Measurements from ENCODE around the gene CHRNA1. TPM values are rescaled to one million over a fixed set of nuclear protein-coding genes. Genes with fewer than 3 reads are reported as not detected.
A peak's percentile ranks its signal among the peaks of the same experiment; 100 is the strongest.

The CHRNA1 gene
- total and polyA plus RNA-seq, 2 experiments from 2014 or later = not detected

- Histone ChIP-seq H3F3A (replicated peaks; ENCODE audit: low read depth) (no peaks in the 10 kb centered on the region), H3K4me3 (no peak overlapping the region), H3K27me3 (ENCODE audit: insufficient read depth) (no peaks in the 10 kb centered on the region), H2AFZ (0 out of 2 replicates have a peak overlapping the region, but pooled peaks have one; percentile 14), H3K27ac (ENCODE audit: low read depth) (no peak overlapping the region), H3K79me2 (replicated peaks; ENCODE audit: insufficient read depth) (no peaks in the 10 kb centered on the region), H3K36me3 (ENCODE audit: insufficient read depth) (no peaks in the 10 kb centered on the region), H3K9me2 (ENCODE audit: insufficient read depth) (peaks cover 3% of the 10 kb centered on the region; the same call in 1 of the 2 replicates), H3K4me1 (ENCODE audit: insufficient read depth) (peaks cover 10% of the 10 kb centered on the region; the same call in 1 of the 2 replicates), H3K4me2 (no peak overlapping the region), H4K20me1 (replicated peaks; ENCODE audit: insufficient read depth) (no peaks in the 10 kb centered on the region)
- TF ChIP-seq CREB1 (CRISPR knock-in tag; IDR thresholded peaks at IDR 0.05; ENCODE audit: low read depth) (no peak), POLR2AphosphoS5 (IDR thresholded peaks at IDR 0.05; ENCODE audit: low read depth) (no peak), EZH2 (IDR thresholded peaks at IDR 0.05; ENCODE audit: low read depth, unreplicated experiment) (no peak), STAT1 (IDR thresholded peaks at IDR 0.05; ENCODE audit: unreplicated experiment) (no peak), ZNF114 (CRISPR knock-in tag; IDR thresholded peaks at IDR 0.05) (no peak), ZNF331 (CRISPR knock-in tag; IDR thresholded peaks at IDR 0.05; ENCODE audit: low read depth) (no peak), EZH2phosphoT487 (IDR thresholded peaks at IDR 0.05; ENCODE audit: unreplicated experiment) (no peak), JUNB (IDR thresholded peaks at IDR 0.05; ENCODE audit: unreplicated experiment) (no peak), REST (IDR thresholded peaks at IDR 0.05; ENCODE audit: unreplicated experiment) (no peak), CTCF (conservative IDR thresholded peaks at IDR 0.05; ENCODE audit: low read depth in 2 of 2) (no peak), NANOG (IDR thresholded peaks at IDR 0.05; ENCODE audit: borderline replicate concordance) (no peak)
- TF ChIP-seq, protein P1, sequence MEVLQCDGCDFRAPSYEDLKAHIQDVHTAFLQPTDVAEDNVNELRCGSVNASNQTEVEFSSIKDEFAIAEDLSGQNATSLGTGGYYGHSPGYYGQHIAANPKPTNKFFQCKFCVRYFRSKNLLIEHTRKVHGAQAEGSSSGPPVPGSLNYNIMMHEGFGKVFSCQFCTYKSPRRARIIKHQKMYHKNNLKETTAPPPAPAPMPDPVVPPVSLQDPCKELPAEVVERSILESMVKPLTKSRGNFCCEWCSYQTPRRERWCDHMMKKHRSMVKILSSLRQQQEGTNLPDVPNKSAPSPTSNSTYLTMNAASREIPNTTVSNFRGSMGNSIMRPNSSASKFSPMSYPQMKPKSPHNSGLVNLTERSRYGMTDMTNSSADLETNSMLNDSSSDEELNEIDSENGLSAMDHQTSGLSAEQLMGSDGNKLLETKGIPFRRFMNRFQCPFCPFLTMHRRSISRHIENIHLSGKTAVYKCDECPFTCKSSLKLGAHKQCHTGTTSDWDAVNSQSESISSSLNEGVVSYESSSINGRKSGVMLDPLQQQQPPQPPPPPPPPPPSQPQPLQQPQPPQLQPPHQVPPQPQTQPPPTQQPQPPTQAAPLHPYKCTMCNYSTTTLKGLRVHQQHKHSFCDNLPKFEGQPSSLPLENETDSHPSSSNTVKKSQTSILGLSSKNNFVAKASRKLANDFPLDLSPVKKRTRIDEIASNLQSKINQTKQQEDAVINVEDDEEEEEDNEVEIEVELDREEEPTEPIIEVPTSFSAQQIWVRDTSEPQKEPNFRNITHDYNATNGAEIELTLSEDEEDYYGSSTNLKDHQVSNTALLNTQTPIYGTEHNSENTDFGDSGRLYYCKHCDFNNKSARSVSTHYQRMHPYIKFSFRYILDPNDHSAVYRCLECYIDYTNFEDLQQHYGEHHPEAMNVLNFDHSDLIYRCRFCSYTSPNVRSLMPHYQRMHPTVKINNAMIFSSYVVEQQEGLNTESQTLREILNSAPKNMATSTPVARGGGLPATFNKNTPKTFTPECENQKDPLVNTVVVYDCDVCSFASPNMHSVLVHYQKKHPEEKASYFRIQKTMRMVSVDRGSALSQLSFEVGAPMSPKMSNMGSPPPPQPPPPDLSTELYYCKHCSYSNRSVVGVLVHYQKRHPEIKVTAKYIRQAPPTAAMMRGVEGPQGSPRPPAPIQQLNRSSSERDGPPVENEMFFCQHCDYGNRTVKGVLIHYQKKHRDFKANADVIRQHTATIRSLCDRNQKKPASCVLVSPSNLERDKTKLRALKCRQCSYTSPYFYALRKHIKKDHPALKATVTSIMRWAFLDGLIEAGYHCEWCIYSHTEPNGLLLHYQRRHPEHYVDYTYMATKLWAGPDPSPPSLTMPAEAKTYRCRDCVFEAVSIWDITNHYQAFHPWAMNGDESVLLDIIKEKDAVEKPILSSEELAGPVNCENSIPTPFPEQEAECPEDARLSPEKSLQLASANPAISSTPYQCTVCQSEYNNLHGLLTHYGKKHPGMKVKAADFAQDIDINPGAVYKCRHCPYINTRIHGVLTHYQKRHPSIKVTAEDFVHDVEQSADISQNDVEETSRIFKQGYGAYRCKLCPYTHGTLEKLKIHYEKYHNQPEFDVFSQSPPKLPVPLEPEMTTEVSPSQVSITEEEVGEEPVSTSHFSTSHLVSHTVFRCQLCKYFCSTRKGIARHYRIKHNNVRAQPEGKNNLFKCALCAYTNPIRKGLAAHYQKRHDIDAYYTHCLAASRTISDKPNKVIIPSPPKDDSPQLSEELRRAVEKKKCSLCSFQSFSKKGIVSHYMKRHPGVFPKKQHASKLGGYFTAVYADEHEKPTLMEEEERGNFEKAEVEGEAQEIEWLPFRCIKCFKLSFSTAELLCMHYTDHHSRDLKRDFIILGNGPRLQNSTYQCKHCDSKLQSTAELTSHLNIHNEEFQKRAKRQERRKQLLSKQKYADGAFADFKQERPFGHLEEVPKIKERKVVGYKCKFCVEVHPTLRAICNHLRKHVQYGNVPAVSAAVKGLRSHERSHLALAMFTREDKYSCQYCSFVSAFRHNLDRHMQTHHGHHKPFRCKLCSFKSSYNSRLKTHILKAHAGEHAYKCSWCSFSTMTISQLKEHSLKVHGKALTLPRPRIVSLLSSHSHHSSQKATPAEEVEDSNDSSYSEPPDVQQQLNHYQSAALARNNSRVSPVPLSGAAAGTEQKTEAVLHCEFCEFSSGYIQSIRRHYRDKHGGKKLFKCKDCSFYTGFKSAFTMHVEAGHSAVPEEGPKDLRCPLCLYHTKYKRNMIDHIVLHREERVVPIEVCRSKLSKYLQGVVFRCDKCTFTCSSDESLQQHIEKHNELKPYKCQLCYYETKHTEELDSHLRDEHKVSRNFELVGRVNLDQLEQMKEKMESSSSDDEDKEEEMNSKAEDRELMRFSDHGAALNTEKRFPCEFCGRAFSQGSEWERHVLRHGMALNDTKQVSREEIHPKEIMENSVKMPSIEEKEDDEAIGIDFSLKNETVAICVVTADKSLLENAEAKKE (CRISPR knock-in tag; IDR thresholded peaks at IDR 0.05) = no peak
- TF ChIP-seq, protein P2, sequence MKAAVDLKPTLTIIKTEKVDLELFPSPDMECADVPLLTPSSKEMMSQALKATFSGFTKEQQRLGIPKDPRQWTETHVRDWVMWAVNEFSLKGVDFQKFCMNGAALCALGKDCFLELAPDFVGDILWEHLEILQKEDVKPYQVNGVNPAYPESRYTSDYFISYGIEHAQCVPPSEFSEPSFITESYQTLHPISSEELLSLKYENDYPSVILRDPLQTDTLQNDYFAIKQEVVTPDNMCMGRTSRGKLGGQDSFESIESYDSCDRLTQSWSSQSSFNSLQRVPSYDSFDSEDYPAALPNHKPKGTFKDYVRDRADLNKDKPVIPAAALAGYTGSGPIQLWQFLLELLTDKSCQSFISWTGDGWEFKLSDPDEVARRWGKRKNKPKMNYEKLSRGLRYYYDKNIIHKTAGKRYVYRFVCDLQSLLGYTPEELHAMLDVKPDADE (IDR thresholded peaks at IDR 0.05) = no peak
- Mint-ChIP-seq H3K9me3 (no peaks in the 10 kb centered on the region), H3K36me3 (ENCODE audit: low read depth) (no peaks in the 10 kb centered on the region), H3K27me3 (ENCODE audit: insufficient read depth, low read depth, poor library complexity) (no peaks in the 10 kb centered on the region), H3K4me1 (peaks cover 12% of the 10 kb centered on the region; the same call in 2 of the 3 replicates), H3K27ac (no peak overlapping the region), H3K4me3 (no peak overlapping the region)
- DNase-seq (ENCODE audit: low spot score) (no peak), ATAC-seq (no peak)
Observed at GRCh38 chr2:174760845-174761473, 3.3 kb downstream of the CHRNA1 start.

Measured in GM23338 (cell line).